Common myeloid progenitor, CD34-positive (primary cell): ENCODE measurements around the gene FKBP11. TPM values are rescaled to one million over a fixed set of nuclear protein-coding genes. Genes with fewer than 3 reads are reported as not detected.

Experiments used
- CTCF ChIA-PET: fragments of 350-600 bp; sonication (Branson Sonifier 250); formaldehyde crosslinking; loops from one replicate; lab custom pipeline; 2021; ENCODE audit warnings: antibody characterized with exemption; lab: Charles Lee
- POLR2A ChIA-PET: fragments of 350-600 bp; sonication (Branson Sonifier 250); formaldehyde crosslinking; loops from one replicate; lab custom pipeline; 2021; ENCODE audit warnings: antibody characterized with exemption; lab: Charles Lee
- DNase-seq, 3 donors: peaks; one replicate each; pipeline versions ENCODE4 v3.0.0 to v3.0.0-alpha.2; 2013
- H3K27ac ChIP-seq, 2 experiments: 1 replicate in 1 of 2; 2 replicates in 1 of 2; pipeline ENCODE4 v1.7.0; 2013; ENCODE audit warnings: inconsistent platforms in 2 of 2, low read length in 2 of 2, mild to moderate bottlenecking in 2 of 2, low read depth in 1 of 2, moderate library complexity in 1 of 2; ENCODE audit not compliant: severe bottlenecking in 2 of 2, insufficient read depth in 1 of 2, poor library complexity in 1 of 2
- H3K27me3 ChIP-seq, 5 experiments: replicated peaks in 2 of 5; 1 replicate in 3 of 5; 2 replicates in 2 of 5; pipeline versions ENCODE4 v1.6.1 to v1.7.0; 2013; ENCODE audit warnings: low read length in 4 of 5, mild to moderate bottlenecking in 2 of 5, moderate library complexity in 2 of 5, inconsistent platforms in 1 of 5; ENCODE audit not compliant: insufficient read depth in 5 of 5, control insufficient read depth in 4 of 5
- H3K36me3 ChIP-seq, 4 experiments: 1 replicate in 2 of 4; 2 replicates in 2 of 4; pipeline versions ENCODE4 v1.6.1 to v1.7.0; 2013; ENCODE audit warnings: low read length in 3 of 4, control low read depth in 1 of 4, mild to moderate bottlenecking in 1 of 4; ENCODE audit not compliant: control insufficient read depth in 4 of 4, insufficient read depth in 4 of 4
- H3K4me1 ChIP-seq, 4 experiments: 1 replicate in 3 of 4; 2 replicates in 1 of 4; pipeline versions ENCODE4 v1.6.1 to v1.7.1; 2013; ENCODE audit warnings: low read length in 3 of 4, mild to moderate bottlenecking in 3 of 4, control low read depth in 1 of 4, inconsistent platforms in 1 of 4, moderate library complexity in 1 of 4; ENCODE audit not compliant: control insufficient read depth in 4 of 4, insufficient read depth in 4 of 4; ENCODE audit errors: control extremely low read depth in 1 of 4
- H3K4me3 ChIP-seq, 7 experiments: 1 replicate in 4 of 7; 2 replicates in 3 of 7; pipeline versions ENCODE4 v1.5.1 to v1.7.0; 2013; ENCODE audit warnings: mild to moderate bottlenecking in 7 of 7, low read length in 6 of 7, moderate library complexity in 6 of 7, inconsistent platforms in 2 of 7, low read depth in 2 of 7, control low read depth in 1 of 7; ENCODE audit not compliant: insufficient read depth in 4 of 7, control insufficient read depth in 1 of 7; ENCODE audit errors: extremely low read depth in 1 of 7
- H3K9me3 ChIP-seq, 5 experiments: 1 replicate in 4 of 5; 2 replicates in 1 of 5; pipeline versions ENCODE4 v1.6.1 to v1.7.1; 2013; ENCODE audit warnings: low read length in 4 of 5, mild to moderate bottlenecking in 2 of 5, inconsistent platforms in 1 of 5, low read depth in 1 of 5, moderate library complexity in 1 of 5; ENCODE audit not compliant: control insufficient read depth in 4 of 5, insufficient read depth in 2 of 5; ENCODE audit errors: control extremely low read depth in 1 of 5
- WGBS: methylation state at CpG from one replicate; pipeline ENCODE4 v1.1.5; 2013; ENCODE audit not compliant: insufficient coverage; 5-methylcytosine and 5-hydroxymethylcytosine counted together
- polyA plus RNA-seq: library from polyadenylated mRNA; unstranded; fragments of 120-200 nt; gene quantifications from one replicate; pipeline ENCODE4 v1.2.1, GENCODE V29; 2013

FKBP11 gene
- 28.9 TPM for polyA plus RNA-seq

- Histone ChIP-seq H3K4me3 (peak within 1 kb of the TSS; percentile 75 to 99 (median 96)), H3K27me3 (no peaks in the 10 kb centered on the region), H3K9me3 (no peaks in the 10 kb centered on the region), H3K4me1 (peaks cover 0 to 13% (median 9%) of the 10 kb centered on the region in 4 experiments), H3K36me3 (peaks cover 0 to 42% (median 18%) of the 10 kb centered on the region in 4 experiments), H3K27ac (peak within 1 kb of the TSS; percentile 46 to 74)
- CTCF ChIA-PET = interaction anchor here (1.0 to 47.1 kb wide), 6 partner anchors 11 to 117 kb away, joined by 3 to 1637 read pairs (median 6); partner anchors contain the start of genes ARF3, DDN, WNT1 and WNT10B
- 11% methylated on average over 20 of the region's 38 CpGs for WGBS
- DNase-seq = peak; percentile 69 to 75 (median 71)
- POLR2A ChIA-PET = no interaction called here
Observed at GRCh38 chr12:48925304-48926011, at the start of gene FKBP11. FKBP11 (minus strand) TSS chr12:48925492; CDS start chr12:48925428, 64 bp downstream.

DNA sequence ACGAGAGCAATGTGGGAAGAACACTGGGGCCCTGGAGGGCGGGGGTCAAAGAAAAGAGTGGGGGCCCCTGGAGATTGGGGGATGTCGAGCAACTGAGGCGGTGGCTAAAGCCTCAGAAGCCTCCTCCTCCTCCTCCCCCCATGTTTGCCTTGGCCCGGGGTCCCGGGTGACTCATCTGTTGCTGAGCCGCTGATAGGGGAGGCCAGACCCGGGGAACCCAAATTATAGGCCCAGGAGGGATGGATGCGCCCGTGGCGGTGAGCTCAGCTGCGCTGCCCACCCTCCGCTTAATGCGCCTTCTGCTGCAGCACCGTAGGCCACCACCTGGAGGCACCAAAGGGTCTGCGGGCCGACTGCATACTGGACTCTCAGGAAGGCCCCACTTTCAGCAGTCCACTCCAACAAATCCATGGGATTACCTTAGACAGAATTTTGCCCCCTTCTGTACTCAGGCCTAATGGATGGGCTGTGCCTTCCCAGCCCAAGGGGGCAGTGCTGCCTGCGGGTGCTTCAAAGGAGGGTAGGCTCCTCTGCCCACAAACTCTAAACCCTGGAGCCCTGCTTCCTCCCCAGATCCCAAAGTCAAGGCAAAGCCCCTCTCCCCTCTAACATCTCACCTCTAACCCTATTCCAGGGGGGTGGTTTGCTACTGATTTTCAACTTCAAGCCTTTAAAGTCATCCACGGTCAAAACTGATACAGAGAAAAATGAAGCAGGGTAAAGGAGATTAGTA lies 48.8 kb upstream of the FKBP11 start:
- 17% methylated on average over 16 of the region's 19 CpGs for WGBS
- no peaks in the 10 kb centered on the region for H3K9me3 ChIP-seq
- peaks cover 0 to 64% (median 59%) of the 10 kb centered on the region in 4 experiments for H3K4me1 ChIP-seq
- peak in 2 of 3 donors; percentile 52 to 57 for DNase-seq
- no peak overlapping the region for H3K27ac ChIP-seq
- no peak overlapping the region for H3K4me3 ChIP-seq
- no peaks in the 10 kb centered on the region for H3K36me3 ChIP-seq
- ChIA-PET CTCF (interaction anchor here (0.9 to 75.7 kb wide), 5 partner anchors 17 to 257 kb away, joined by 3 to 1637 read pairs (median 5); partner anchors contain the start of genes ARF3, DDN, FKBP11 and WNT1), POLR2A (interaction anchor here (1.2 kb wide), 1 partner anchor 17 kb away, joined by 5 read pairs; the partner anchor contains the start of gene ARF3)
- peaks cover 4 to 96% (median 54%) of the 10 kb centered on the region in 5 experiments for H3K27me3 ChIP-seq

- no peak overlapping the region for H3K4me3 ChIP-seq
- CTCF ChIA-PET = interaction anchor here (0.5 to 75.7 kb wide), 7 partner anchors 17 to 257 kb away, joined by 3 to 1637 read pairs (median 4); partner anchors contain the start of genes ARF3, DDN, FKBP11 and WNT1
- H3K4me1 ChIP-seq = peaks cover 0 to 58% (median 53%) of the 10 kb centered on the region in 4 experiments
- peaks cover 4 to 96% (median 52%) of the 10 kb centered on the region in 5 experiments for H3K27me3 ChIP-seq
- DNase-seq = no peak
- no peaks in the 10 kb centered on the region for H3K36me3 ChIP-seq
- no peak overlapping the region for H3K27ac ChIP-seq
- no peaks in the 10 kb centered on the region for H3K9me3 ChIP-seq
- WGBS = 19% methylated on average over 12 of the region's 12 CpGs
- POLR2A ChIA-PET = interaction anchor here (1.2 kb wide), 1 partner anchor 16 kb away, joined by 5 read pairs; the partner anchor contains the start of gene ARF3
Observed at GRCh38 chr12:48973531-48973930, 48.2 kb upstream of the FKBP11 start.

DNA sequence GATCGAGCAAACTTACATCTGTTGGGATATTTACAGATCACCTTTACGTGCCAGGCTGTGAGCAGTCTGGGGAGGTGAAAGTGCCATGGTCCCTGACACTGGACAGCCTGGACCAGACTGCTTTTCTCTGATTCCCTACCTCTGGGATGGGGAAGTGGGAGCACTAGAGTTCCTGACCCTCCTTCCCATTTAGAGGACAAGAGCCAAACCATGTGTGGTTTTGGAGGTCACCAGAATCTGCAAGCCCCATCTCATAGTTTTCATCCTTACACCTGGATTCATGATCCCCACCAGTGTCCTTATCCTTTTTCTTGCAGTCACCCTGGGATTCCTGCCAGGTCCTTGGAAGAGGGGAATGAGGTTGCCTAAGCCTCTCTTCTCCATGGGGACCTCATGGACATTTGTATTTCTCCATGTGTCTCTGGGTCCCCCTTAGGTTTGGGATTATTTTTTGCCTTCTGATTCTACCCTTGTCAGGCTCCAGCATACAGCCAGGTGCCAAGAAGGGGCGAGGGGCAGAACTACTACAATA lies 47.7 kb upstream of the FKBP11 start:
- DNase-seq = no peak
- POLR2A ChIA-PET = interaction anchor here (0.6 to 1.2 kb wide), 3 partner anchors 16 to 106 kb away, joined by 3 to 5 read pairs (median 3); partner anchors contain the start of gene ARF3
- WGBS = 16% methylated on average over 3 of the region's 3 CpGs
- no peak overlapping the region for H3K27ac ChIP-seq
- CTCF ChIA-PET = interaction anchor here (0.5 to 75.7 kb wide), 9 partner anchors 18 to 258 kb away, joined by 3 to 1637 read pairs (median 4); partner anchors contain the start of genes ARF3, DDN, FKBP11 and WNT1
- no peak overlapping the region for H3K4me3 ChIP-seq
- H3K4me1 ChIP-seq = peaks cover 0 to 54% (median 48%) of the 10 kb centered on the region in 4 experiments
- H3K9me3 ChIP-seq = no peaks in the 10 kb centered on the region
- no peaks in the 10 kb centered on the region for H3K36me3 ChIP-seq
- peaks cover 4 to 93% (median 50%) of the 10 kb centered on the region in 5 experiments for H3K27me3 ChIP-seq

GRCh38 chr12:48972213-48972951 lies 47.1 kb upstream of the FKBP11 start:
- 5% methylated on average over 18 of the region's 23 CpGs for WGBS
- Histone ChIP-seq H3K9me3 (no peaks in the 10 kb centered on the region), H3K4me3 (peak overlapping the region in 3 of 7 experiments; percentile 16 to 58 (median 53)), H3K27me3 (peaks cover 4 to 87% (median 50%) of the 10 kb centered on the region in 5 experiments), H3K4me1 (peaks cover 0 to 50% (median 43%) of the 10 kb centered on the region in 4 experiments), H3K27ac (no peak overlapping the region), H3K36me3 (no peaks in the 10 kb centered on the region)
- peak; percentile 54 to 87 (median 83) for DNase-seq
- POLR2A ChIA-PET = interaction anchor here (0.6 to 0.8 kb wide), 2 partner anchors 20 to 105 kb away, joined by 3 read pairs; no protein-coding TSS in a partner anchor
- CTCF ChIA-PET = interaction anchor here (0.6 to 75.7 kb wide), 5 partner anchors 18 to 73 kb away, joined by 3 to 1637 read pairs (median 4); partner anchors contain the start of genes ARF3, DDN, FKBP11 and WNT1
